Activated CD4-positive, alpha-beta T cell treated with anti-CD3 and anti-CD28 coated beads, Interleukin-2, amount 50 U/mL, for 48 hours (primary cell): Measurements from ENCODE around the gene TSC1.
A peak's percentile ranks its signal among the peaks of the same experiment; 100 is the strongest.
"Not testable (repeated sequence)": the region's sequence is repeated elsewhere in the genome, so short reads cannot be mapped to it uniquely, and the experiment has no call there.

ENCODE experiments used
- DNase-seq, 2 experiments: peaks; one replicate each; pipeline ENCODE4 v3.0.0-alpha.2; 2020

Gene TSC1

DNA sequence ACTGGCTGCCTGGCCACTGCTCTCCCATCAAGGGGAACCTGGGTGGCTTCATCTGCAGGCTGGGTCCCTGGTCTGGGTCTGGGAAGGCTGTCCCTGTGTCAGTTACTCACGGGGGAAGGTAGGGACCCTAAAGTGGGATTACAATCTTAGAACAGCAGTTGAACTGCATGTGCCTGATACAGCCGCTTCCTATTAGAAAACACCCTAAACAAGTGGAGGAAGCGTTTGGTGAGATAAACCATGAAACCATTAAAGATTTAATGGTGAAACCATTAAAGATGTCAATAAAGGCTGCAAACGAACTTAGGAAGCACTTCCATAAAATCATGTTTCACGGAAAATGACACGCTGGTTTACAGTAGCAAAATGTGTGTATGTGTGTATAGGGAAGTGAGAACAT lies 31.5 kb upstream of the TSC1 start:
- DNase-seq: no peak

DNA sequence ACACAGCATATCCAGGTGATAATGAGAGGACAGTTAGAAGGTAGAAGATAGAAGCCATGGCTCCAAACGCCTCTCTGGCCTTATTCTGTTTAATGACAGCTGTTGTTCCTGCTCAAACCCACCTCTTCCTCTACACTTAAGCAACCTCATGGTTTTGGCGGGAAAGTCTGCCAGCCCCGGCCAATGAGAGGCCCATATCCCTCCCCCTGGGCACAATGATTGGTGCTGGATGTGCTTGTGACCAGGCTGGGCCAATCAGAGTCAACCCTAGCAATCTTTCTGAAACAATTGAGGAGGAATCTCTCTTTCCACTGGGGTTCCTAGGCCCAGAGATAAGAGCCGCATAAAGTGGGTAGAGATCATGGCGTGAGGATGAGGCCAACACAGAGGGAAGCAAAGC lies 29.3 kb upstream of the TSC1 start:
- DNase-seq: peak; percentile 11 to 13

DNA sequence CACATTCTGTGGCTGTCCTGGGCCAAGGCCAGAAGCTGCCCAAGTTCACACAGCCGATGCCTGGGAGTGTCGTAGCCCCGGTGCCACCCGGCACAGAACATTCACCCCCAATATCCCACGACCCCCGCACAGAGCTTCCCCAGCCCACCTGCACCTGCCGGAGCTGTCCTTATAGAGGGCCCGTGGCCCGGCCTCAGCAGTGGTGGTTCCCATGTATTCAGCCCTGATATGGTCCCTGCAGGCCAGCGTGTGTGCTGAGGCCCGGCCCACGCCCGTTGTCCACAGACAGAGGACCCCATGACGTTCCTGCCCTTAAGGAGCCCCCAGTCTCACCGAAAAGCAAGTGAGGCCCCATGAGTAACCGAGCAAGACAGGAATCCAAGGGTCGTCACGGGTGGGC lies 28.8 kb upstream of the TSC1 start:
- no peak for DNase-seq

DNA sequence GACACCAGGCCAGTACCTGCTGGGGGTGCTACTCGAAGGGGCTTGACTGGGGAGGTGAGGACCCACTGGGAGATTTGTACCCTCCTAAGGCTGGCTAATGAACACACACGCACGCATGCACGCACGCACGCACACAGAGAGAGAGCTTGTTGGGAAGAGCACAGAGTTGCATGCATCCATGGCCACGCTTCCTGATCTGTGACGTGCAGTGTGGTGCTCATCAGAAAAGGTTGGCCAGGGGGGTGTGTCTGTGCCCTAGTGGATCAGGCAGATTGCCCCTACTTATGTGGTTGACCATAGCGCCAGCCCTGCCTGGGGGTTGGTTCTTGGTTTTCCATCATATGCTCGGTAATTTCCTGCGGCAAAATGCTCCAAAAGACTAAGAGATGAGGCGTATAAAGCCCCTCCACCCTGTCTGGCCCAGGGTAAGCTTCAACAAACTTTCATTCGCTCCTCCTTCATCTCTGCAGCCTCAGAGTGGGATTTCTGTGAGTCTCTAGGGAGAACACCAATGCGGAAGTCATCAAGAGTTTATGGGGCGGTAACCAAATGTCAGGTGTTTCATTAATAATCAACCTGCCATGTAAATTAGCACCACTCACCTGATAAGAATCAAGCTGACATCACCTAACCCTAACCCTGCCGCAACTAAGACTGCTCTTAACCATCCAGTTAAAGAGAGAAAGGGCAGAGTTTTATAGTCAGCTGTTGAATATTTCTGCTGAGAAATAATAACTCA lies 26.1 kb upstream of the TSC1 start:
- no peak for DNase-seq

DNA sequence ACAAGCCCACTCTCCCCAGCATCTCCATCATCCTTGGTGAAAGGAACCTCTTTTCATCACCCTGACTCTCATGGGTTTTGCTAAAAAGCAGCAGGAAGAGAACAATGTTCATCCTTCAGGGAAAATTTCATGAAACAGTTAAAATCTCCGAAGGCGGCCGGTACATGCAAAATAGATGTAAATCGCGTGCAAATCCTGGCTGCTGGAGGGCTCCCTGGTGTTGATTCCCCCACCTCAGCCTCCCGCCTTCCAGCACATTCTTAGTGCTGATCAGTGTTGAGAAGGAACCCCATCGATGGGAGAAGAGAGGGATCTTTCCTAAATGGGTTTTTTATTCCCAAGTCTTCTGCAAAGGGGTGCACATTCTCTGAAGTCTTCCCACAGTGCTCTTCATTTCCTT lies 25.4 kb upstream of the TSC1 start:
- no peak for DNase-seq

DNA sequence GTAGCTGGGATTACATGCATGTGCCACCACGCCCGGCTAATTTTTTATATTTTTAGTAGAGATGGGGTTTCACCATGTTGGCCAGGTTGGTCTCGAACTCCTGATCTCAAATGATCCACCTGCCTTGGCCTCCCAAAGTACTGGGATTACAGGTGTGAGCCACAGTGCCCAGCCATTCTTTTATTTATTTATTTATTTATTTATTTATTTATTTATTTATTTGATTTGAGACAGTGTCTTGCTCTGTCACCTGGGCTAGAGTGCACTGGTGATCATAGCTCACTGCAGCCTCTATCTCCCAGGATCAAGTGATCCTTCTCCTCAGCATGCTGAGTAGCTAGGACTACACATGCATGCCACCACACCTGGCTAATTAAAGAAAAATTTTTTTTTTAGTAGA lies 23.5 kb upstream of the TSC1 start:
- not testable (repeated sequence) for DNase-seq

DNA sequence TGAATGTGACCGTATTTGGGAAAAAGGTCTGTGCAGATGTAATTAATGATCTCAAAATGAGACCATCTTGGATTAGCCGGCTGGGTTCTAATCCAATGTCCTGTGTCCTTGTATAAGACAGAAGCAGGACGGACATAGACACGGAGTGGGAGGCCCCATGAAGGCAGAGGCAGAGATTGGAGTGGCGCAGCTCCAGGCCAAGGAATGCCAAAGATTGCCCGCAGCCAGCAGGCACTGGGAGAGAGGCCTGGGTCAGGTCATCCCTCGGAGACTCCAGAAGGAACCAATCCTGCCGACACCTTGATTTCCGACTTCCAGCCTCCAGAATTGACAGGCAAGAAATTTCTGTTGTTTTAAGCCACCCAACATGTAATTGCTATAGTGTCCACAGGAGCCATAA lies 21.1 kb upstream of the TSC1 start:
- no peak for DNase-seq

DNA sequence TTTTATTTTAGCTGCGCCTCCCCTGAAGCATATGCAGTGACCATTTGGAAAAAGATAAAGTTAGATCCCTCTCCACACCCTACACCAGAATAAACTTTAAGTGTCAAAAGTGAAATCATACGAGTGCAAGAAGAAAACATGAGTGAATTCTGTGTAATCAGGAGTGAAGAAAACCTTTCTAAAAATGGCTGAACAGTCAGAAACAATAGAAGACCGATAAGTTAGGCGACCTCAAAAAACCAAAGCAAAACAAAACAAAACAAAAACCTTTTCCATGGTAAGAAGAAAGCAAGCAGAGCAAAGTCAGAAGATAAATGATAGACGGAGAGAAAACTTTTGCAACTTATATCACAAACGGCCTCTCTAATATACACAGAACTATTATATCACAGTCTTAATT lies 16.6 kb upstream of the TSC1 start:
- DNase-seq: no peak

DNA sequence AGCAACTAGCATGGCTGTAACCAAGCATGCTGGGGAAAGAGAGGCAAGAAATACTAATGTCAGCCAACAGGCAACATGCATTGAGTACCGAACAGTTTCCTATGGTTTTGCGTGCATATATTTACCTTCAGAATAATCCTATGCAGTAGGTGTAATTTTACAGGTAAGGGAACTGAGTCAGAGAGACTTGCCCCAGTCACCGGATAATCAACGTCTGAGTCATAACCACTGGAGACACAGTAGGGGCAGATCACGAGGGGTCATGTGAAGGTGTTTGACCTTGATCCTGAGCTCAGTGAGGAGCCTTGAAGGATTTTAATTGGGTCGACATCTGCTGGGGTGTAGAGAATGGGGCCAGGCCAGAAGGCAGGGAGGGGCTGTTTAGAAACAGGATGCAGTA lies 13.4 kb upstream of the TSC1 start:
- DNase-seq: no peak

DNA sequence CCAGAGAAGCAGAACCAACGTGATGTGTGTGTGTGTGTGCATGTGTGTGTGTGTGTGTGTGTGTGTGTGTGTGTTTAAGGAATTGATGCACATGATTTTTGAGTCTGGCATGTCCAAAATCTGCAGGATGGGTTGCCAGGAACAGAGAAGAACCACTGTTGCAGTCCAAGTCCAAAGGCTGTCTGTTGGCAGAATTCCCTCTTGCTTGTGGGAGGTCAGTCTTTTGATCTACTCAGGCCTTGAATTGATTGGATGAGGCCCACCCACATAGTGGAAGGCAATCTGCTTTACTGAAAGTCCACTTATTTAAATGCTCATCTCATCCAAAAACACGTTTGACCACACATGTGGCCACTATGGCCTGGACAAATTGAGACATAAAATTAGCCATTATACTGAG lies 11.4 kb upstream of the TSC1 start:
- DNase-seq: no peak

DNA sequence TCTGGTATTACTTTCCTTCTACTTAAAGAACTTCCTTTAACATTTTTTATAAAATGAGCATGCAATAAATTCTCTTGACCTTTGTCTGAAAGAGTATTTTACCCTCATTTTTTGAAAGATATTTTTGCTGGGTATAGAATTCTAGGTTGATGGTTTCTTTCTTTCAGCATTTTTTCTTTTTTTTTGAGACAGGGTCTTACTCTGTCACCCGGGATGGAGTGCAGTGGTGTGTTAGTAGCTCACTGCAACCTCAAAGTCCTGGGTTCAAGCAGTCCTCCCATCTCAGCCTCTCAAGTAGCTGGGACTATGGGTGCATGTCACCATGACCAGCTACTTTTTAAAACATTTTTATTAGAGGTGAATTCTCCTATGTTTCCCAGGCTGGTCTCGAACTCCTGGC lies 10.7 kb upstream of the TSC1 start:
- no peak for DNase-seq

DNA sequence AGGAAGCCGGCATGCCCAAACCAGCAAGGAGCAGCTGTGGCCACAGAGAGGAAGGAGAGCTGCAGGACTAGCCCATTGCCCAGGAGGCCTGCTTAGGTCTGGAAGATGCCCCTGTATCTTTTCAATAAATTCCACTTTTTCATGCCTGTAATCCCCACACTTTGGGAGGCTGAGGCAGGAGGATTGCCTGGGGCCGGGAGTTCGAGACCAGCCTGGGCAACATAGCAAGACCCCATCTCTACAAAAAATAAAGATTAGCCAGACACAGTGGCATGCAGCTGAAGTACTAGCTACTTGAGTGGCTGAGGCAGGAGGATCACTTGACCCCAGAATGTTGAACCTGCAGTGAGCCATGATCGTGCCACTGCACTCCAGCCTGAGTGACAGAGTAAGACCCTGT lies 5.3 kb upstream of the TSC1 start:
- DNase-seq: no peak

DNA sequence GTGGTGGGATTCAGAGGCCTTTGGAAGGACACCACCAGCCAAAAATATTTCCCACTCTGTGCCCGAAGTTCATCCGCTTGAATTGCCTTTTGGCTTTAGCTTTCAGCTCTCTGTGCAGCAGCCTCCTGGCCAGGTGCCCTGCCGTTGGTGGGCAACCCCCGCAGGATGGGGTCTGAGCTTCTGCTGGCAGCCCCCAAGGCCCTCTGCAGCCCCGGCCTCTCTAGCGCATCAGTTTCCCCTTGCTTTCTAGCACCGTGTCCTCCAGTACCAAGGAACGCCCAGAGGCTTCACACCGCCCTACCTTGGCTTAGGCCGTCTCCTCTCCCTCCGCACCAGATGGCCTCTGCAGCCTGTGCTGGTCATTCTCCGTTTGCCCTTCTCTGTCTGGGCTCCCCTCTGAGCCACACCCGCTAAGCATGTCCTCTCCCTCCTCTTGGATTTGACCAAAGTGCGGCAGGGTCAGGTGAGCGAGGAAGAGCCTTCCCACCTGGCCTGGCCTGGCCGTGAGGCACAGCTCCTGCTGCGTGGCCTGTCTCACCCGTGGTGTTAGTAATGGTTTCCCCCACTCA lies 4.2 kb upstream of the TSC1 start:
- no peak for DNase-seq

DNA sequence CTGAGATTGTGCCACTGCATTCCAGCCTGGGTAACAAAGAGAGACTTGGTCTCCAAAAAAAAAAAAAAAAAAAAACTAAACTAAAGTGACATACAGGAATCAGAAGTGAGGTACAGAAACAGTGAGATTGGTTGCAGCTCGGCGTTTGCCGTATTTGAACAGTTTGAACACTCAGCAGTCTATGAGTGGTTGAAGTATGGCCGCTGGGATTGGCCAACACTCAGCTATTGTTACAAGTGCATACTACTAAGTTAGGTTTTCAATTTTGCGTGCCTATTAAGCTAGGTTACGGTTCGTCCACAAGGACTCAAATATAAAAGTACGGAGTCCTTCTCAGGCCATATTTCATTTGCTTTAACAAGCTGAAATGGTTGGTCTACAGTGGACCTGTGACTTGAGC lies 3.3 kb upstream of the TSC1 start:
- DNase-seq: no peak

DNA sequence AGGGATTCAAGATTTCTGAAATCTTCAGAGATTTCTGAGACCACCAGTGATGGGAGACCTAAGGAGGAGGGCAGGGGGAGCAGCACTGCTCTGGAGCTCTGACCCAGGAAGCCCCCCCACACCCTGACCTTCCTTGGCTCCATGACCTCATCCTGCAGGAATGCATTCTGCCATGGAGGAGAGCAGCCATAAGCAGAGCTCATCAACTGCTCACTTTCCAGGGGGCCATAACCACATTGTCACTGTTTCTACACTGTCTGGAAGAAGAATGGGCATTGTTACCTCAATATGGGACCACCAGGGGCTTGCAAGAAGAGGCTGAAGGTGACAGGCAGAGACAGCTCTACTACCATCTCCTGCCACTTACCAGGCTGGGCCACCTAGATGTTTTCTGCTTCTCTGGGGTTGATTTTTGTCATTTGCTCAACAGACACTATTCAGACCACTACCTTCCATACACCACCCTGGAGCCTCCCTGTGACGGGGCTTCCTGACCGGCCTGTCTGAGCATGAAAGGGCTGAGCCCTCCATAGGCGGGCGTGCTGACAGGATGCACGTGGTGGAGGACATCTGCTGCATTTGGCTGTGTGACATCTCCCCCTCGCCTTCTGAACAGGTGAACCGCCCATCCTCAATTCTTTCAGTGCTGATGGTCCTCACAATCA lies 2.3 kb upstream of the TSC1 start:
- DNase-seq: no peak

DNA sequence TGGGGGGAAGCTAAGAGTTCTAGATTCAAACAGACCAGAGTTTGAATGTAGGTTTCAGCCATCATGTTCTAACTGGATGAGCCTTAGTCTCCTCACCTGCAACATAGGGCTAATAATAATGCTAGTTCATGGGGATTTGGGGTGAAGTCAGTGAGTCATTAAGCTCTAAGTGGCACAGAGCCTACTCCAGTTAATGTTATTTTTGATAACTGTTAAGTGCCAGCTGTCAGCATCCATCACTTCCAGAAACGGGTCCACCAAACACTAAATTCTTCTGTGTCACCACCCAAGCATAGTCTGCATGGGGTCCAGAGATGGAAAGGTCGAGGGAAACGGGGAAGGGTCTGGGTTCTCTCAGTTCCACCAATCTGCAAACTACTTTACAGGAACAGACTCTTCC lies 1.8 kb upstream of the TSC1 start:
- no peak for DNase-seq

DNA sequence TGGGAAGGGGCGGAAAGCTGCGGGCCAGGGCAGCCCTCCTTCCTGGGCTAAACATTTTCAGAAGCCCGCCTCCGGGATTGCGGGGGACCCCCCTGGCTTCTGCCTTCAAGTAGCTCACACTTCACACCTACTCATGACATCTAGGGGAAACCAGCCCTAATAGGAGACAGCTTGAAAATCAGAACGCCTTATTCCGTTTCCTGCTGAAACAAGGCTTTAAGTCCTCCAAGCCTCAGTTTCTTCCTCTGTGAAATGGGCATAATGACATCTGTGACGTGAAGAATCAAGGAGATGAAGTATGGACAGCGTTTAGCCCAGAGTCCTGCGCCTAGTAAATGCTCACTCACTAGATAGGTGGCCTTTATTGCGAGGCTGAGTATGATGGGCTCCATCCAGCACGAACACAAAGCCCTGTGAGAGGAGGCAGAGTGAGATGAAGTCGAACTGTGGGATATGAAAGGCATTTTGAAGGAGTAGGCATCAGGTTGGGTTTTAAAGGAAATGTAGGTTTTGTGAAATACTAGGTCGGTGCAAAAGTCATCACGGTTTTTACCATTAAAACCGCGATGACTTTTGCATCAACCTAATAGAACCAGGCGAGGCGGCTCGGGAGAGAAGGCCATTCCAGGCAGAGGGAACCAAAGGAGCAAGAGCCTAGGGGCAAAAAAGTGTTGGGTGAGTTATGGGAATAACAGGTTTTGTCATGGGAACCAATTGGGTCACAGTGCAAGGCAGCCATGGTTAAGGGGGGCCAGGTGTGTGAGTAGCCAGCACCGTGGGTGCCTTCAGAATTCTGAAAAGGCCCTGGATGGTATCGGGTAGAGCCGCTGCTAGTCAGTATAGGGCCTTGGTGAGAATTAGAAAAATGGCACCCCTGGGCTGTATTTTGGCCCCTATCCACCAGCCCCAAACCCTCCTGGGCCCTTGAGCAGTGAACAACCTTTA lies 1.0 kb upstream of the TSC1 start:
- DNase-seq: no peak

DNA sequence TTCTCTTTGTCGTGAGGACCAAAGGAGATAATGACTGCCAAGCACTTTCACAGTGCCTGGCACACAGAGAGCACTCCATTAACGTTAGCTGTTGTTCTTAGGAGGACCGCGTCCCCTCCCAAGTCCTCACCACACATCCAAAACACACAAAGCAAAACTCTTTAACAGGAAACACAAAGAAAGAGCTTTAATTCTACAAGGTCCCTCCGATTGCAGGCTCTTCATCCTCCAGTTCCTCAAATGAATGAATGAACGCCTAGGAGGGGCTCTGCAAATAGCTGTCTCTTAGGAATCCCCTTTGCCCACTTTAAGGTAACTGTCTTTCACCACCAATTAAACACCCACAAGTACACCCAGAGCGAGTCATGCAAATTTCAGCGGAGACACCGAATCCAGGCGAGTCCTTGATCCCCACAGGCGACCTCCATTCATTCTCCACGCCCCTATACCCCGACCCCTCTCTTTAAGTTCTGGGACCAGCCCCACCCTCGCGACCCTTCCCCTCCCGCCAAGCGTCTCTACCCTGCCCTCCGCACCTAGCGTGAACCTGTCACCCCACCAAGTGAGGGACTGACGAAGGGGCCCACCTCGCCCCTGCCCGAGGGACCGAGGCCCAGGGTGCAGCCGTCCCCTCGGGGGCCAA lies 644 bp downstream of the TSC1 start:
- DNase-seq: no peak

DNA sequence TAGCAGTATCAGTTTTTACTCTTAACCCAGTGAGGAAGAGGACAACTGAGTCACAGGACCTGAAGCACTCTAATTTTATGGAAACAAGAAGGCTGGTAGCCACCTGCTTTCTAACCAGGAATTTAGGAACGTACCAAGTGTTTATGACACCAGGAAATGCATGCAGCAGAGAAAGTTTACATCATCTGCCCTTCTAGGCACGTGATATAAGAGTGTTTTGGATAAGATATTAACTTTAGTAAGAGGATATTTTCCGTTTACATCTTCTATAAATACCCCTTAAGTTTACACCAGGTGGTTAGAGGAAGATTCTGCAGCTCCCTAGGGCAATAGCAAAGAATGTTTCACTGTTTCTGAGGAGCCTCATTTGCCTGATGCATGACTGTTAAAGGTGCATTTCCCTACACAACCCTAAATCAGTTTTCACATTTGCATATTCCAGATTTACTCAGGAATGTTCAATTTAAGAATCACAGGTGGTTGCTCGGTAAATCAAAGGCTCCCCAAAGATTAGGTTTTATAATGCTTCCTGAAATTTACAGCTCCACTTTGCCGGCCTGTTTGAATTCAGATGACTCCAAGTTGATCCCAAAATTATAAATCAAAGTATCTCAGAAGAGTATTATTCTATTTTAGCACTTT lies 1.8 kb downstream of the TSC1 start:
- DNase-seq: no peak

DNA sequence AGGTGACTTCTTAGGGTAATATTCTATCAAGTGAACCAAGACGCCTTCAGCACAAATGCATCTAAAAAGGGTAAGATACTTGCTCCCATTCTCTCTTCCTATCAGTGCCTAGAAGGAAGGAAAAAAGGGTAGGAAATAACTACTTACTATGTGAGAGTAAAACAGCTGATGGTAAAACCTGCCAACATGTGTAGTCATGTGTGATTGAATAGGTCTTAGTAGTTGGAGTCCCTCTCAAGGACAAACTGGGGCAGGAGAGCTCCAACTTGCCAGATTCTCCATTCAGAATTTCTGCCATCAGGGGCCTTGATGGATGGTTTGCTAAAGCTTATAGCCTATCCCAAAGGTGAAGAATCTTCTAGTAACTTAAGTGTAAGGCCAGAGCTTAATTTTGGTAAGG lies 5.2 kb downstream of the TSC1 start:
- no peak for DNase-seq

DNA sequence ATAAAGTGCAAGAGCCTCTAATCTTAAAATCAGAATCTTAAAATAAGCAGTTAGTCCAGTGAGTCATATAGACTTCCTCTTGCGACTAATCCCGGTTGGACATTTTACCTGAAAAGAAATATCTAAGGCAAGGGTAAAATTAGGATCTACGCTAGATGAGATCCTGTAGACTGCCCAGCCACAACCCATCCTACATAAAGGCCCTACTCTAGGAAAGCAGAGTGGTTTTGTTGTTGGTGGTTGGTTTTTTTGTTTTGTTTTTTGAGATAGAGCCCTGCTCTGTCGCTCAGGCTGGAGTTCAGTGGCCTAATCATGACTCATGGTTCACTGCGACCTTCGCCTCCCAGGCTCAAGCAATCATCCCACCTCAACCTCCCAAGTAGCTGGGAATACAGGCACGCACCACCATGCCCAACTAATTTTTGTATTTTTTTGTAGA lies 6.9 kb downstream of the TSC1 start:
- DNase-seq: no peak

DNA sequence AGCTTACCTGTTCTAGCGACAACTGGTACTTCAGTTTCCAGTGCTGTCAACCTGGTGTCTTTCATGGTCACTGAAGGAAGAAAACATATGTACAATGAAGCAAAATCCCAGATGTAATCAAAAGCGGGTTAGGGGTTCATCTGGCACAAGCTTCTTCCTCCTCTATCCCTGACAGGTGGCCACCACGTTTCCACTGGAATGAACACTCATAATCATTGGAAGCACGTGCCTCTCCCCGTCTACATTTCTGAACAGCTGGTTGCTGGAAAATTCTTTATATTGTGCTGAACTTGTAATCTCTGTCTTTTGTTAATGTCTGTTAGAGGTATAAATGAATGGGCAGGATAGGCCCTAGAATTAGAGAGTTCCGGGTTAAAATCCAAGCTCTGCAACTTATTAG lies 9.4 kb downstream of the TSC1 start:
- no peak for DNase-seq
